ENCODE data around the gene HAUS7. TPM values are rescaled to one million over a fixed set of nuclear protein-coding genes. Genes with fewer than 3 reads are reported as not detected.

The HAUS7 gene
- total RNA-seq, 1 donor from 2014 or later = 62.7 TPM

DNA sequence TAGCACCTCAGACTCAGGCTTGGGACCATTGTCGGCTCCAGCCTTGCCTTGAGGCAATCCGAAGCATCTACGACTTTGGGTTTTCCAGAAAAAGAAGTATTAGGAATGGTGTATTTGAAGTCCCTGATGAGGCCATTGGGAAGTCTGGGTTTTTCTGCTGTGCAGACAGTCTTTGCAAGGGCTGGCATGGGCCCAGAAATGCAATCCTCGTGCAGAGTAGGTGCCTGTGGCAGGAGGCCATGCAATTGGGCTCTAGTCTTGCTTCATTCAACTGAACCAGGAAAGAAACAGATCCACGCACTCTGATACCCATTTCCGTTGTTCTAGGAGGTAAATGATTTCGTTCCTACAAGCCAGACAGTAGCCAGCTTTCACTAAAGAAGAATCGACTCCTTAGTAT is 46.7 kb downstream of the HAUS7 start:
- H3K36me3 Mint-ChIP-seq (ENCODE audit: low read depth) = no peaks in the 10 kb centered on the region
- H3K4me1 Mint-ChIP-seq (ENCODE audit: low read depth) = no peaks in the 10 kb centered on the region
- H3K27ac Mint-ChIP-seq = no peak overlapping the region
- no peaks in the 10 kb centered on the region for H3K9me3 Mint-ChIP-seq
- no peaks in the 10 kb centered on the region for H3K27me3 Mint-ChIP-seq (ENCODE audit: insufficient read depth)
- intact Hi-C loops (cut with micrococcal nuclease) = no loop called here
- DNase-seq (ENCODE audit: low spot score) = no peak
- H3K4me3 Mint-ChIP-seq = no peak overlapping the region

DNA sequence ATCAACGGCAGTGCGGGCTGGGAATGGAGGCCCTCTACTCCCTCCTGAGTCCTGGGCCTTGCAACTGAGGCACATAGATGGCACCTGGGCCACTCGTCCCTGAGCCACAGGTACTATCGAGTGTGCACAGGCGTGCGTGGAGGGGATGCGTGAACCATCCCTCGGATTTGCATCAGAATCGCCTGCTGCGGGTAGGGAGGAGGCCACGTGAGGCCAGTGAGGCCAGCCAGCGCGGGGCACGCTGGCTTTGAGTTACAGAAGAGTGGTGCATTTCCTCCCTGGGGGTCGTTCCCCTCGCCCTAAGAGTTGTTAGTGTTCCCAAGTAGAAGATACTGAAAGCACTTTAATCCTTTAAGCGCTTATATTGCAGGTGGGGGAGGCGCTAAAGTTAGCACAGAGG is 48.5 kb downstream of the HAUS7 start:
- no peaks in the 10 kb centered on the region for H3K4me1 Mint-ChIP-seq (ENCODE audit: low read depth)
- H3K36me3 Mint-ChIP-seq (ENCODE audit: low read depth) = no peaks in the 10 kb centered on the region
- H3K4me3 Mint-ChIP-seq = no peak overlapping the region
- no peaks in the 10 kb centered on the region for H3K9me3 Mint-ChIP-seq
- DNase-seq (ENCODE audit: low spot score) = no peak
- H3K27me3 Mint-ChIP-seq (ENCODE audit: insufficient read depth) = no peaks in the 10 kb centered on the region
- intact Hi-C loops (cut with micrococcal nuclease) = no loop called here
- no peak overlapping the region for H3K27ac Mint-ChIP-seq

DNA sequence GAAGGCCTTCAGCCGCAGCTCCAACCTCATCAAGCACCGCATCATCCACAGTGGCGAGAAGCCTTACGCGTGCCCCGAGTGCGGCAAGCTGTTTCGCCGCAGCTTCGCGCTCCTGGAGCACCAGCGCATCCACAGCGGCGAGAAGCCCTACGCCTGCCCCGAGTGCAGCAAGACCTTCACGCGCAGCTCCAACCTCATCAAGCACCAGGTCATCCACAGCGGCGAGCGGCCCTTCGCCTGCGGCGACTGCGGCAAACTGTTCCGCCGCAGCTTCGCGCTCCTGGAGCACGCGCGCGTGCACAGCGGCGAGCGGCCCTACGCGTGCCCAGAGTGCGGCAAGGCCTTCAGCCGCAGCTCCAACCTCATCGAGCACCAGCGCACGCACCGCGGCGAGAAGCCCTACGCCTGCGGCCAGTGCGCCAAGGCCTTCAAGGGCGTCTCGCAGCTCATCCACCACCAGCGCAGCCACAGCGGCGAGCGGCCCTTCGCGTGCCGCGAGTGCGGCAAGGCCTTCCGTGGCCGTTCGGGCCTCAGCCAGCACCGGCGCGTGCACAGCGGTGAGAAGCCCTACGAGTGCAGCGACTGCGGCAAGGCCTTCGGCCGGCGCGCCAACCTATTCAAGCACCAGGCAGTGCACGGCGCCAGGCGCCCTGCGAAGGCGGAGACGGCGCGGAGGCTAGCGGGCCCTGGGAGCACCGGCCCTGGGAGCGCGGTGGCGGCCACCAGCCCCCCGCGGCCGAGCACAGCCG is 49.4 kb downstream of the HAUS7 start:
- intact Hi-C loops (cut with micrococcal nuclease) = no loop called here
- no peaks in the 10 kb centered on the region for H3K4me1 Mint-ChIP-seq (ENCODE audit: low read depth)
- no peaks in the 10 kb centered on the region for H3K9me3 Mint-ChIP-seq
- no peaks in the 10 kb centered on the region for H3K27me3 Mint-ChIP-seq (ENCODE audit: insufficient read depth)
- no peak overlapping the region for H3K27ac Mint-ChIP-seq
- no peak for DNase-seq (ENCODE audit: low spot score)
- H3K4me3 Mint-ChIP-seq = no peak overlapping the region
- no peaks in the 10 kb centered on the region for H3K36me3 Mint-ChIP-seq (ENCODE audit: low read depth)

DNA sequence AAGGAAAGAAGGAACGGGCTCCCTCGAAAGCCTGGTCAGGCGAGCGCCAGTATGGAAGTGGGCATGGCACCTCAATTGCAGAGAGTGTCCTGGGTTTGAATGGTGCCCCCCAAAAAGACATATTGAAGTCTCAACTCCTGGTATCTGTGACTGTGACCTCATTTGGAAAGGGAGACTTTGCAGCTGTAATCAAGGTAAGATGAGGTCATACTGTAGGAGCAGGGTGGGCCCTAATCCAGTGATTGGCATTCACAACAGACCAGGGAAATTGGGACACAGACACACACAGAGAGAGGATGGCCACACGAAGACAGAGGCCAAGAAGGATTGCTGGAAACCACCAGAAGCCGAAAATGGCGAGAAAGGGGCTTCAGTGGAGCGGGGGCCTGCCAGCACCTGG is 52.7 kb downstream of the HAUS7 start:
- no peaks in the 10 kb centered on the region for H3K9me3 Mint-ChIP-seq
- H3K27me3 Mint-ChIP-seq (ENCODE audit: insufficient read depth) = no peaks in the 10 kb centered on the region
- no peak overlapping the region for H3K27ac Mint-ChIP-seq
- no peaks in the 10 kb centered on the region for H3K36me3 Mint-ChIP-seq (ENCODE audit: low read depth)
- no peak for DNase-seq (ENCODE audit: low spot score)
- intact Hi-C loops (cut with micrococcal nuclease) = no loop called here
- no peak overlapping the region for H3K4me3 Mint-ChIP-seq
- no peaks in the 10 kb centered on the region for H3K4me1 Mint-ChIP-seq (ENCODE audit: low read depth)

DNA sequence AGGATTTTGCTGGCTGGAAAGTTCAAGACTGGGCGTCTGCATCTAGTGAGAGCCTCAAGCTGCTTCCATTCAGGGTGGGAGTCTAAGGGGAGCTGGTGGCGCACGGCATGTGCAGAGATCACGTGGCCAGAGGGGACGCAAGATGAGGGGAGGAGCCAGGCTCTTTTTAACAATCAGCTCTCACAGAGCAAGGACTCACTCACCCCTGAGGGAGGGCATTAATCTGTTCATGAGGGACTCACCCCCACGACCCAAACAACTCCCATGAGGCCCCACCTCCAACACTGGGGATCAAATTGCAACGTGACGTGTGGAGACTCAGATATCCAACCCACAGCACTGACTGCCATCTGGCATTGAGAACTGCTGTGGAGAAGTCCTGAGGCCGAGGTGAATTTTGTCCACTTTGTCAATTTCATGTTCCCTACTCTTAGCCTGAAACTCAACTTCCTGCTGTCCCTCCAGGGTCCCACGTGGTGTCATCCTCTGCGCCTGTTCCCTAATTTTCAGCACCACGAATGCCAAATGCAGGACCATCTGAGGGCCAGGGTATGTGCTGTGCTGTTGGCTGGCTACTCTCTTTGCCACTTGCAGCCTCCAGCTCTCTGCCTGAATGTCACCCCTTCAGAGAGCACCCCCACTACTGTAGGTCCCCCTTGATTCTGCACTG is 53.5 kb downstream of the HAUS7 start:
- intact Hi-C loops (cut with micrococcal nuclease) = no loop called here
- no peak overlapping the region for H3K4me3 Mint-ChIP-seq
- H3K27ac Mint-ChIP-seq = no peak overlapping the region
- no peak for DNase-seq (ENCODE audit: low spot score)
- no peaks in the 10 kb centered on the region for H3K4me1 Mint-ChIP-seq (ENCODE audit: low read depth)
- no peaks in the 10 kb centered on the region for H3K27me3 Mint-ChIP-seq (ENCODE audit: insufficient read depth)
- H3K36me3 Mint-ChIP-seq (ENCODE audit: low read depth) = no peaks in the 10 kb centered on the region
- H3K9me3 Mint-ChIP-seq = no peaks in the 10 kb centered on the region

DNA sequence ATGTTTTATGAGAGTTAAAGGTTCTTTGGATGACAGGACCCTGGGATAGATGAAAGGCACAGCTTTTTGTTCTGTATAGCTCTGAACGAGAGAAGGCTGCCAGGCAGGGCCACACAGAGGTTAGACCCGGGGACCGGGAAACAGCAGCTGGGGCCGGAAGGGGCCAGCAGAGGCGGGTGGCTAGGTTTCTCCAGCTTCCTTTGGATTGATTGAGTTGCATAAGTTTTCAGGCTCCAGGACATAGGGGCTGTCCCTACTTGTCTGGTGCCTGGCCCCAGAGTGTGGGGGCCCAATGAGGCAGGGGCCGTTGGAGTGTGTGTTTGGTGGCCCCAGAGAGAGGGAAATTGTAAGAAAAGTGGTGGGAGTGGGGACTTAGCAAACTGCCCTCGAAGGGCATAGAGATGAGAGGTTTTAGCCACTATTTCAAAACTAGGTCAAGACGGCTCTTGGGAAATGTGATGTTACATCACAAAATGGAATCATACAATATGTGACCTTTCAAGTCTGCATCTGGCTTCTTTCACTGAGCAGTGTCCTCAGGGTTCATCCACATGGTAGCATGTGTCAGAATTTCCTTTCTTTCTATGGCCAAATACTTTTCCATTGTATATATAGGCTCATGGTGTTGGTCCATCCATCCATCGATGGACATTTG is 55.4 kb downstream of the HAUS7 start:
- Mint-ChIP-seq H3K9me3 (no peaks in the 10 kb centered on the region), H3K27ac (no peak overlapping the region), H3K4me3 (no peak overlapping the region), H3K4me1 (ENCODE audit: low read depth) (no peaks in the 10 kb centered on the region), H3K27me3 (ENCODE audit: insufficient read depth) (no peaks in the 10 kb centered on the region), H3K36me3 (ENCODE audit: low read depth) (no peaks in the 10 kb centered on the region)
- DNase-seq (ENCODE audit: low spot score) = no peak
- intact Hi-C loops (cut with micrococcal nuclease) = no loop called here

DNA sequence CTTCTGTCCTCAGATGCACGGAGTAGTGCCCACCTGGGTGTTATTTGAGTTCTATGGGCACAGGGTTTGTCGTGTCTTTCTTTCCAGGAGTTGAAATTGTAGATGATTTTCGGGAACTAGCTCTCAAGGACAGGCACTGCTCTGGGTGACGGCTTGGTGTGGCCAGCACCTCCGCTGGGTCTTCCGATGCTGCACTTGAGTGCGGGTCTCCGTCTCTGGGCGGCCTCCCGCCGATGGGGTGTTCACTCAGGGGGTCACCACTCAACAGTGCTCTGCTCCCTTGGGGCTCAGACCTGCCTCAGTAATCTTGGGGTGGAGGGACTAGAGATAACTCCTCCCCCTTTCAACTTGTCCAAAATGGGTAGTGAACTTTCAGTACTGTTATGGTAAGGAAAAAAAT is 56.6 kb downstream of the HAUS7 start:
- H3K27ac Mint-ChIP-seq = no peak overlapping the region
- H3K9me3 Mint-ChIP-seq = no peaks in the 10 kb centered on the region
- no peak overlapping the region for H3K4me3 Mint-ChIP-seq
- H3K36me3 Mint-ChIP-seq (ENCODE audit: low read depth) = no peaks in the 10 kb centered on the region
- intact Hi-C loops (cut with micrococcal nuclease) = no loop called here
- H3K27me3 Mint-ChIP-seq (ENCODE audit: insufficient read depth) = no peaks in the 10 kb centered on the region
- no peak for DNase-seq (ENCODE audit: low spot score)
- H3K4me1 Mint-ChIP-seq (ENCODE audit: low read depth) = no peaks in the 10 kb centered on the region

DNA sequence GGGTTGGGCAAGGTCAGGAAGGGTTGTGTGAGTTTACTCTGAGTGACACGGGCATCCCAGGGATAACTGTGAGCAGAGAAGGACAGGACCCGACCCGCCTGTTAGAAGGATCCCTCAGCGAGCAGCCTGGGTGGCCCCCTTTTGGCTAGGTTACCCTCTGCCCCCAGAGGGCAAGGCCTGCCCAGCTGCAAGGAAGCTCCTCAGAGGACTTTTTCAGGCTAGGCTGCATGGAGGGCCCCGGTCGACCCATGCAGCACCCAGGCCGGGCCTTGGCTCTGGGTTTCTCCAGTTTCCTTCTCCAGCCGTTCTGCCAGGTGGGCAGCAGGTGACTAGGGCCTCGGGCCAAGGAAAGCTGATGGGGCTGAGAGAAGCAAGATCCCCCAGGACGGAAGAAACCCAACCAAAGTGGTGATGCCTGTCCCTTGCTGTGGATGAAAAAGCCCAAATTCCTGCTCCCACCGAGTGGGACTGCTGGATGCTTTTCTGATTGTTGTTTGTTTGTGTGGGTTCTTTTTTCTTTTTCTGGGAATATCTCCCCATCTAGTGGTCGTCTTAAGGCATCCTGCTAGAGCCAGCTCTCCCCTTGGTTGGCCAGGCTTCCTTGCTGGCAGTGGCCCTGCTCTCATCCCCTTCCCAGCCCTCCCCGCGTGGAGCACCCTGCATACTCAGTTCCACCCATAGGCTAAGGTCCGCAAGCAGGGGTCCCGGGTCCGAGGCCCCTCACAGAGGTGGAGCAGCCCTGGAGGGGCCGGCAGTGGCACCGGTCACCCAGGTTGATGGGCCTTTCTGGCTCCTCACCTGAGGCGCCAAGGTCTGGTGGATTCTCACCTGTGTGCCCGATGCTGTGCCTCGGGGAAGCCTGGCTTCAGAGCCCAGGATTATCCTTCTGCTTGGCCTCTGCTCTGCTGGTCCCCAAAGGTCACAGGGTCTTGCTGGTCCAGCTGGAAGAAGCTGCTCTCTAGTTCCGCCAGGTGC is 57.3 kb downstream of the HAUS7 start:
- Mint-ChIP-seq H3K27ac (no peak overlapping the region), H3K27me3 (ENCODE audit: insufficient read depth) (no peaks in the 10 kb centered on the region), H3K9me3 (no peaks in the 10 kb centered on the region), H3K4me3 (peak overlapping the region; percentile 77), H3K4me1 (ENCODE audit: low read depth) (no peaks in the 10 kb centered on the region), H3K36me3 (ENCODE audit: low read depth) (no peaks in the 10 kb centered on the region)
- intact Hi-C loops (cut with micrococcal nuclease) = no loop called here
- DNase-seq (ENCODE audit: low spot score) = no peak

DNA sequence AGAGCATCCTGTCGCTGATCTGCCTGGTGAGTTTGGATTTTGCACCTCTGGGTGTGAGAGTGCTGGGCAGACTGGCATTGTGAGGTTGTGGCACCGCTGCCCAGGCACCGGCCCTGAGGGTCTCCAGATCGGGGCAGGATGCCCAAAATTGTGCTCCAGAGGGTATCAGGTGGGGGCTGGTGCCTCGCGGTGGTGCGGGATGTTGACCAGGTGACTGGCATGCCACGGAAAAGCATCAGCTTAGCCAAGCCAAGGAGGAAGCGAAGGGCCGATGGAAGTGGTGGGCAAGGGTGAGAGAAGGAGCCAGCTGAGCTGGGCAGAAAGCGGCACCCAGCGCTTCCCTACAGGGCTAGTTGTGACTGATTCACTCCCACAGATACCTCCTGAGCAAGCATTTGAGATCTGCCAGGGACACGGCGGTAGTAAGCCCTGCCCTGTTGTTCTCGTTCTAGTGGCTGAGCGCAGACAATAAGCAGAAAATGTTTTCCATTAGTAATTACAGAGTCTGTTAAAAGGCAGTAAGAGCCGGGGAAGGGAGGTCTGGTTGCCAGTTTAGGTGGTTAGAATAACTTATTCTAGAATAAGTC is 58.3 kb downstream of the HAUS7 start:
- no peaks in the 10 kb centered on the region for H3K27me3 Mint-ChIP-seq (ENCODE audit: insufficient read depth)
- intact Hi-C loops (cut with micrococcal nuclease) = loop anchor here (2.0 kb wide), 2 partner anchors 59 to 75 kb away; partner anchors contain the start of gene HAUS7
- peak overlapping the region; percentile 44 for H3K27ac Mint-ChIP-seq
- no peak for DNase-seq (ENCODE audit: low spot score)
- H3K4me1 Mint-ChIP-seq (ENCODE audit: low read depth) = no peaks in the 10 kb centered on the region
- peak overlapping the region; percentile 77 for H3K4me3 Mint-ChIP-seq
- no peaks in the 10 kb centered on the region for H3K36me3 Mint-ChIP-seq (ENCODE audit: low read depth)
- H3K9me3 Mint-ChIP-seq = no peaks in the 10 kb centered on the region

DNA sequence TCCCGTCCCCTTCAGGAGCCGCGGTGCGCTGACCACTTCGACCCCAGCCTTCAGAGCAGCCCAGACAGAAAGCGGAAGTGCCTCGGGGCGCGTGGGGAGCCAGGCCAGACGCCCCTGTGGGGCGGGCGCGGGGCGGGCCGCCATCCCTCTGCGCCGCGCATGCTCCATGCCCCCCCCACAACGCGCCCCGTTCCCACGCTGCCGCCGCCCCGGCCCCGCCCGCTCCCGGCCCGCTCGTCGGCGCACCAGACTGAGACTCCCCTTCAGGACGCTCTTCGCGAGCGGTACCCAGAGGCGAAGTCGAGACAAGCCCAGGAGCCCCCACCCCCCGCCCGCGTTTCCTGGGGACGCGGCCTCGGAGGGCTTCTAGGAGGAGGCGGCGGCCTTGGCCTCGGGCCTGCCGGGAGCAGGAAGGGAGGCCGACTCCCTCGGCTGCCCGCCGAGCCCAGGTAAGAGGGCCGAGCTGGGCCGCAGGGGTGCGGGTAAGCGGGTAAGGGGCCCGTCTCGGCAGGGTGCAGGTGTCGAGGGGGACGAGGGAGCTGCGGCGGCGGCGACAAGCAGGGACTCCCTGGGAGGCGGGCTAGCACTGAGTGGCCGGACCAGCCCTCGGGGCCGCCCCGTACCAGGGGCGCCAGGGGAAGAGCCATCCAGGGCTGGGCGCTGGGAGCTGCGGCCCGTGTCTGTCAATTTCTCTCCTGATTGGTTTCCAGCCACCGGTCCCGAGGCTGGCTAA is 59.0 kb downstream of the HAUS7 start, which contains the start of gene ZFP92:
Gene ZFP92 (plus strand): TSS at position 218 of the 733 bp plus-strand sequence. CDS start 6,851 bp downstream, outside the sequence.
- peak; percentile 22 for DNase-seq (ENCODE audit: low spot score)
- H3K9me3 Mint-ChIP-seq = no peaks in the 10 kb centered on the region
- H3K36me3 Mint-ChIP-seq (ENCODE audit: low read depth) = no peaks in the 10 kb centered on the region
- H3K27me3 Mint-ChIP-seq (ENCODE audit: insufficient read depth) = peaks cover 4% of the 10 kb centered on the region
- peak within 1 kb of the TSS; percentile 44 for H3K27ac Mint-ChIP-seq
- peak within 1 kb of the TSS; percentile 77 for H3K4me3 Mint-ChIP-seq
- intact Hi-C loops (cut with micrococcal nuclease) = loop anchor here (2.0 kb wide), 2 partner anchors 59 to 75 kb away; partner anchors contain the start of gene HAUS7
- H3K4me1 Mint-ChIP-seq (ENCODE audit: low read depth) = no peaks in the 10 kb centered on the region

DNA sequence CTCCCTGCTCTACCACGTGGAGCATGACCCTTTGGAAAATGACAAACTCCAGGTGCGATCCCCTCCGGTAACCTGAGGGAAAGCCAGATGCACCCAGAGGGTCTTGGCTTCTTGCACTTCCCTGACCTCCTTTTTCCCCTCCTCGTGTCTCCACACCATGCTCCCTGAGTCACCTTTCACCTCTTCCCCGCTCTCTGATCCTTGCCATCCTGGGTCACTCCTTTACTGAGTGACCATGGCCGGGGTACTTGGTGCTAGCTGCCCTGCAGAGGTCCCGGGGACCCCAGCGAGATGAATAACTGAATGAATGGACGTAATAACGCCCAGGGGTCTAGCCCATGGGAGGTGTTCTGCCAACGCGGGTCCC is 59.5 kb downstream of the HAUS7 start:
- H3K36me3 Mint-ChIP-seq (ENCODE audit: low read depth) = no peaks in the 10 kb centered on the region
- H3K4me3 Mint-ChIP-seq = peak overlapping the region; percentile 77
- no peak for DNase-seq (ENCODE audit: low spot score)
- H3K27me3 Mint-ChIP-seq (ENCODE audit: insufficient read depth) = peaks cover 4% of the 10 kb centered on the region
- H3K4me1 Mint-ChIP-seq (ENCODE audit: low read depth) = no peaks in the 10 kb centered on the region
- intact Hi-C loops (cut with micrococcal nuclease) = loop anchor here (2.0 kb wide), 2 partner anchors 60 to 74 kb away; partner anchors contain the start of gene HAUS7
- no peak overlapping the region for H3K27ac Mint-ChIP-seq
- no peaks in the 10 kb centered on the region for H3K9me3 Mint-ChIP-seq

All from activated T-helper 1 cell treated with anti-CD3 and anti-CD28 coated beads, Interleukin-12 subunit alpha, Interleukin-12 subunit beta, Interleukin-2, Interleukin-4 antibody, amounts not matched to agents 30 ng/mL and 10 ng/mL and 1 ng/mL, durations not matched to agents 14 hours and 24 hours and 36 hours (primary cell).